Measurements from ENCODE around the gene CDH4. TPM values are rescaled to one million over a fixed set of nuclear protein-coding genes. Genes with fewer than 3 reads are reported as not detected.

CDH4 gene
- polyA plus RNA-seq, 1 donor (not counting 4 experiments of a cell fraction or from before 2014, with no cell fraction given): 2.2 TPM

GRCh38 chr20:61753987-61754956, 502.2 kb downstream of the CDH4 start:
- no peaks in the 10 kb centered on the region for H3K27me3 ChIP-seq (ENCODE audit: control insufficient read depth, extremely low read depth, insufficient read depth, low read length)
- TF ChIP-seq EZH2 (IDR thresholded peaks at IDR 0.05; ENCODE audit: low read length): no peak
- TF ChIP-seq, protein P1, sequence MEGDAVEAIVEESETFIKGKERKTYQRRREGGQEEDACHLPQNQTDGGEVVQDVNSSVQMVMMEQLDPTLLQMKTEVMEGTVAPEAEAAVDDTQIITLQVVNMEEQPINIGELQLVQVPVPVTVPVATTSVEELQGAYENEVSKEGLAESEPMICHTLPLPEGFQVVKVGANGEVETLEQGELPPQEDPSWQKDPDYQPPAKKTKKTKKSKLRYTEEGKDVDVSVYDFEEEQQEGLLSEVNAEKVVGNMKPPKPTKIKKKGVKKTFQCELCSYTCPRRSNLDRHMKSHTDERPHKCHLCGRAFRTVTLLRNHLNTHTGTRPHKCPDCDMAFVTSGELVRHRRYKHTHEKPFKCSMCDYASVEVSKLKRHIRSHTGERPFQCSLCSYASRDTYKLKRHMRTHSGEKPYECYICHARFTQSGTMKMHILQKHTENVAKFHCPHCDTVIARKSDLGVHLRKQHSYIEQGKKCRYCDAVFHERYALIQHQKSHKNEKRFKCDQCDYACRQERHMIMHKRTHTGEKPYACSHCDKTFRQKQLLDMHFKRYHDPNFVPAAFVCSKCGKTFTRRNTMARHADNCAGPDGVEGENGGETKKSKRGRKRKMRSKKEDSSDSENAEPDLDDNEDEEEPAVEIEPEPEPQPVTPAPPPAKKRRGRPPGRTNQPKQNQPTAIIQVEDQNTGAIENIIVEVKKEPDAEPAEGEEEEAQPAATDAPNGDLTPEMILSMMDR (optimal IDR thresholded peaks at IDR 0.05 in 1 of 3, IDR thresholded peaks at IDR 0.05 in 1 of 3, conservative IDR thresholded peaks at IDR 0.05 in 1 of 3; ENCODE audit: extremely low read depth in 1 of 3, insufficient read depth in 2 of 3, low read length in 3 of 3): no peak
- no peak overlapping the region for H3K9ac ChIP-seq (ENCODE audit: control insufficient read depth, extremely low read depth, insufficient read depth, low read length)

DNA sequence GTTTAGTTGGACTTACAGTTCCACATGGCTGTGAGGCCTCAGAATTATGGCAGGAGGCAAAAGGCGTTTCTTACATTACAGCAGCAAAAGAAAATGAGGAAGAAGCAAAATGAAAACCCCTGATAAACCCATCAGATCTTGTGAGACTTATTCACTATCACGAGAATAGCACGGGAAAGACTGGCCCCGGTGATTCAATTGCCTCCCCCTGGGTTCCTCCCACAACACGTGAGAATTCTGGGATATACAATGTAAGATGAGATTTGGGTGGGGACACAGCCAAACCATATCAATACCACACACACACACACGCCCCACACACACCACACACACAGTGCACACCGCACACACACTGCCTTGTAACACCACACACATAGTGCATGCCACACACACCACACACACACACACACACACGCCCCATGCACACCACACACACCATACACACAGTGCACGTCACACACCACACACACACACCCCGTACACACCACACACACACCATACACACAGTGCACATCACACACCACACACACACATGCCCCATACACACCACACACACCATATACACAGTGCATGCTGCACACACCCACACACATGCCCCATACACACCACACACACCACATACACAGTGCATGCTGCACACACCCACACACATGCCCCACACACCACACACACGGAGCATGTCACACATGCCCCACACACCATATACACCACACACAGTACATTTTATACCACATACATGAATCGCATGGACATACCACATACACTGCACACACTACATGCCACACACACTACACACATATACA, 503.1 kb downstream of the CDH4 start:
- H4K20me1 ChIP-seq (ENCODE audit: control insufficient read depth, extremely low read depth, insufficient read depth, low read length): peaks cover 2% of the 10 kb centered on the region
- H3K4me3 ChIP-seq (ENCODE audit: control insufficient read depth in 2 of 3, extremely low read depth in 1 of 3, insufficient read depth in 2 of 3, low read depth in 1 of 3, low read length in 3 of 3): no peak overlapping the region
- FAIRE-seq: no peak
- H3K4me1 ChIP-seq (ENCODE audit: control insufficient read depth, extremely low read depth, insufficient read depth, low read length): peaks cover 12% of the 10 kb centered on the region
- H3K27me3 ChIP-seq (ENCODE audit: control insufficient read depth, extremely low read depth, insufficient read depth, low read length): peaks cover 6% of the 10 kb centered on the region
- H3K79me2 ChIP-seq (ENCODE audit: control insufficient read depth, insufficient read depth, low read length): no peaks in the 10 kb centered on the region
- DNase-seq (ENCODE audit: low read depth, low spot score): no peak
- no peak overlapping the region for H2AFZ ChIP-seq (ENCODE audit: control insufficient read depth, low read length)
- no peaks in the 10 kb centered on the region for H3K9me1 ChIP-seq (ENCODE audit: control insufficient read depth, extremely low read depth, insufficient read depth, low read length)
- no peak overlapping the region for H3K4me2 ChIP-seq (ENCODE audit: control insufficient read depth, extremely low read depth, insufficient read depth, low read depth, low read length)
- H3K36me3 ChIP-seq (ENCODE audit: control insufficient read depth in 2 of 2, extremely low read depth in 1 of 2, insufficient read depth in 2 of 2, low read length in 2 of 2): no peaks in the 10 kb centered on the region
- TF ChIP-seq, protein P1 (optimal IDR thresholded peaks at IDR 0.05 in 1 of 3, IDR thresholded peaks at IDR 0.05 in 1 of 3, conservative IDR thresholded peaks at IDR 0.05 in 1 of 3; ENCODE audit: extremely low read depth in 1 of 3, insufficient read depth in 2 of 3, low read length in 3 of 3): no peak
- TF ChIP-seq EZH2 (IDR thresholded peaks at IDR 0.05; ENCODE audit: low read length): no peak
- no peak overlapping the region for H3K27ac ChIP-seq (ENCODE audit: control insufficient read depth, insufficient read depth, low read length)
- peaks cover 2% of the 10 kb centered on the region for H3K9me3 ChIP-seq (ENCODE audit: control insufficient read depth, low read depth, low read length)
- dilution Hi-C loops (cut with MboI; ENCODE audit: extremely low pct_ligation_motif_present, low sequenced_read_pairs): no loop called here
- H3K9ac ChIP-seq (ENCODE audit: control insufficient read depth, extremely low read depth, insufficient read depth, low read length): no peak overlapping the region

More at GRCh38 chr20:61753987-61754956, 502.2 kb downstream of the CDH4 start:
- DNase-seq (ENCODE audit: low read depth, low spot score): no peak
- dilution Hi-C loops (cut with MboI; ENCODE audit: extremely low pct_ligation_motif_present, low sequenced_read_pairs): no loop called here
- H3K4me3 ChIP-seq (ENCODE audit: control insufficient read depth in 2 of 3, extremely low read depth in 1 of 3, insufficient read depth in 2 of 3, low read depth in 1 of 3, low read length in 3 of 3): no peak overlapping the region
- H3K9me1 ChIP-seq (ENCODE audit: control insufficient read depth, extremely low read depth, insufficient read depth, low read length): no peaks in the 10 kb centered on the region
- H3K4me2 ChIP-seq (ENCODE audit: control insufficient read depth, extremely low read depth, insufficient read depth, low read depth, low read length): no peak overlapping the region
- FAIRE-seq: no peak
- H3K9me3 ChIP-seq (ENCODE audit: control insufficient read depth, low read depth, low read length): peaks cover 2% of the 10 kb centered on the region
- H2AFZ ChIP-seq (ENCODE audit: control insufficient read depth, low read length): no peak overlapping the region
- H3K27ac ChIP-seq (ENCODE audit: control insufficient read depth, insufficient read depth, low read length): no peak overlapping the region
- no peaks in the 10 kb centered on the region for H3K79me2 ChIP-seq (ENCODE audit: control insufficient read depth, insufficient read depth, low read length)
- H3K36me3 ChIP-seq (ENCODE audit: control insufficient read depth in 2 of 2, extremely low read depth in 1 of 2, insufficient read depth in 2 of 2, low read length in 2 of 2): no peaks in the 10 kb centered on the region
- H3K4me1 ChIP-seq (ENCODE audit: control insufficient read depth, extremely low read depth, insufficient read depth, low read length): peaks cover 12% of the 10 kb centered on the region
- H4K20me1 ChIP-seq (ENCODE audit: control insufficient read depth, extremely low read depth, insufficient read depth, low read length): peaks cover 2% of the 10 kb centered on the region

All from keratinocyte (primary cell).